Prostate gland (tissue), 2 donors: ENCODE data around the gene HRH4. TPM values are rescaled to one million over a fixed set of nuclear protein-coding genes. Genes with fewer than 3 reads are reported as not detected.

ENCODE experiments used
- DNase-seq: peaks from one replicate; pipeline ENCODE4 v3.0.0-alpha.2; 2019; ENCODE audit warnings: low spot score
- H3K27ac ChIP-seq, 2 donors: fragments of 200-600 bp; sonication (generic); 2 replicates each; pipeline ENCODE4 v1.5.1; 2017 to 2019
- H3K27me3 ChIP-seq: fragments of 200-600 bp; sonication (generic); replicated peaks from 2 replicates; pipeline ENCODE4 v1.5.1; 2019; ENCODE audit not compliant: insufficient read depth
- H3K36me3 ChIP-seq, 2 donors: fragments of 200-600 bp; sonication (generic); 1 replicate in 1 of 2; 2 replicates in 1 of 2; pipeline versions ENCODE4 v1.5.1 to v1.8.1; 2017 to 2019
- H3K4me1 ChIP-seq: fragments of 200-600 bp; sonication (generic); replicated peaks from 2 replicates; pipeline ENCODE4 v1.5.1; 2019
- H3K4me3 ChIP-seq, 2 donors: fragments of 200-600 bp; sonication (generic); 2 replicates each; pipeline ENCODE4 v1.5.1; 2017 to 2019
- H3K9me3 ChIP-seq: fragments of 200-600 bp; sonication (generic); 2 replicates; pipeline ENCODE4 v1.5.1; 2017
- CTCF ChIP-seq, 4 experiments: fragments of 200-600 bp in 2 of 4; fragments of 450-650 bp in 2 of 4; sonication (generic) in 2 of 4; IDR thresholded peaks; 1 replicate in 3 of 4; 2 replicates in 1 of 4; pipeline ENCODE4 v1.5.1; 2016 to 2019; ENCODE audit warnings: antibody characterized with exemption in 4 of 4, mild to moderate bottlenecking in 2 of 4, moderate library complexity in 2 of 4
- POLR2A ChIP-seq: fragments of 450-650 bp; IDR thresholded peaks from one replicate; pipeline ENCODE4 v1.6.1; 2016; ENCODE audit warnings: antibody characterized with exemption, mild to moderate bottlenecking
- POLR2AphosphoS5 ChIP-seq: sonication (generic); formaldehyde crosslinking; IDR thresholded peaks from one replicate; pipeline ENCODE4 v1.6.1; 2017; ENCODE audit warnings: antibody characterized with exemption
- WGBS: methylation state at CpG from one replicate; pipeline ENCODE4 v1.1.5; 2018; 5-methylcytosine and 5-hydroxymethylcytosine counted together
- intact Hi-C: fragments of 100-400 bp; cut with DNase I; formaldehyde crosslinking; loops from one replicate; pipeline ENCODE4 v1.14.2; 2022
- total RNA-seq, 2 donors: library from RNA; depleted of rRNA; stranded (reverse); fragments of >200 nt; gene quantifications; one replicate each; pipeline ENCODE4 v1.1.0, GENCODE V29; 2016

Gene HRH4
- total RNA-seq, 2 donors from 2014 or later, result not detected

GRCh38 chr18:24421831-24422230, 38.6 kb upstream of the HRH4 start:
- no peaks in the 10 kb centered on the region for H3K27me3 ChIP-seq
- H3K36me3 ChIP-seq, result no peaks in the 10 kb centered on the region
- H3K27ac ChIP-seq, result peak overlapping the region; percentile 37 to 65
- no peak for TF ChIP-seq POLR2A
- no peak for TF ChIP-seq CTCF (IDR thresholded peaks at IDR 0.05)
- TF ChIP-seq POLR2AphosphoS5, result no peak
- H3K4me1 ChIP-seq, result peaks cover 3% of the 10 kb centered on the region
- 58% methylated on average over 1 of the region's 1 CpG for WGBS
- no peak overlapping the region for H3K4me3 ChIP-seq
- no peaks in the 10 kb centered on the region for H3K9me3 ChIP-seq
- DNase-seq, result no peak
- intact Hi-C loops, result no loop called here

DNA sequence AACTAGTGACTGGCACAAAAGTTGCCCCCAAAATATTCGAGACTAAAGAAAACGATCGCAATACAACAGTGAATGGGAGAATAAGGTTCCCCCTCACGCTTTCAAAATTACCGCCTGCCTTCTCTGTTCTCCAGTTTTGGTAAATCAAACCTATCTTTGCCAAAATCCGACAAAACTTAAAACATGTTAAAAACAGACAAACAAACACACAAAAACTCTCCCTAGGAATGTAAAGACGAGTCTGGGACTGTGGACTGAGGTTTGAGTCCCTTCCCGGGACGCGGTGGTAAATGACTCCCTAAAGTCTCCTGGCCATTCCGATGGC, 34.4 kb upstream of the HRH4 start:
- no peaks in the 10 kb centered on the region for H3K27me3 ChIP-seq
- peak overlapping the region; percentile 68 to 80 for H3K27ac ChIP-seq
- intact Hi-C loops, result no loop called here
- H3K36me3 ChIP-seq, result no peaks in the 10 kb centered on the region
- no peak for DNase-seq
- TF ChIP-seq CTCF (IDR thresholded peaks at IDR 0.05) (no peak), POLR2A (no peak), POLR2AphosphoS5 (no peak)
- H3K9me3 ChIP-seq, result no peaks in the 10 kb centered on the region
- WGBS, result 34% methylated on average over 11 of the region's 11 CpGs
- peak overlapping the region; percentile 71 to 81 for H3K4me3 ChIP-seq
- peaks cover 3% of the 10 kb centered on the region for H3K4me1 ChIP-seq

GRCh38 chr18:24426398-24427294, 33.8 kb upstream of the HRH4 start, which contains the start of gene IMPACT:
IMPACT (plus strand) TSS chr18:24426670; CDS start chr18:24426757, 87 bp downstream.
- DNase-seq, result peak; percentile 58
- intact Hi-C loops, result no loop called here
- H3K27me3 ChIP-seq, result no peaks in the 10 kb centered on the region

GRCh38 chr18:24427484-24427883, 33.0 kb upstream of the HRH4 start:
- no peak for TF ChIP-seq CTCF (IDR thresholded peaks at IDR 0.05)
- TF ChIP-seq POLR2AphosphoS5, result no peak
- H3K27ac ChIP-seq, result no peak overlapping the region
- H3K4me3 ChIP-seq, result peak overlapping the region in 1 of 2 donors; percentile 71
- WGBS, result 50% methylated on average over 3 of the region's 3 CpGs
- no peaks in the 10 kb centered on the region for H3K27me3 ChIP-seq
- intact Hi-C loops, result no loop called here
- no peaks in the 10 kb centered on the region for H3K4me1 ChIP-seq
- no peak for DNase-seq
- H3K9me3 ChIP-seq, result no peaks in the 10 kb centered on the region
- H3K36me3 ChIP-seq, result no peaks in the 10 kb centered on the region

More at GRCh38 chr18:24426398-24427294, 33.8 kb upstream of the HRH4 start, which contains the start of gene IMPACT:
- no peaks in the 10 kb centered on the region for H3K36me3 ChIP-seq
- TF ChIP-seq POLR2A, result peak; percentile 42
- TF ChIP-seq CTCF (IDR thresholded peaks at IDR 0.05), result peak in 1 of 4 experiments; percentile 11
- no peak for TF ChIP-seq POLR2AphosphoS5
- peaks cover 3% of the 10 kb centered on the region for H3K4me1 ChIP-seq
- 1% methylated on average over 74 of the region's 82 CpGs for WGBS
- peak within 1 kb of the TSS; percentile 71 to 81 for H3K4me3 ChIP-seq
- no peaks in the 10 kb centered on the region for H3K9me3 ChIP-seq
- H3K27ac ChIP-seq, result peak within 1 kb of the TSS; percentile 68 to 80

DNA sequence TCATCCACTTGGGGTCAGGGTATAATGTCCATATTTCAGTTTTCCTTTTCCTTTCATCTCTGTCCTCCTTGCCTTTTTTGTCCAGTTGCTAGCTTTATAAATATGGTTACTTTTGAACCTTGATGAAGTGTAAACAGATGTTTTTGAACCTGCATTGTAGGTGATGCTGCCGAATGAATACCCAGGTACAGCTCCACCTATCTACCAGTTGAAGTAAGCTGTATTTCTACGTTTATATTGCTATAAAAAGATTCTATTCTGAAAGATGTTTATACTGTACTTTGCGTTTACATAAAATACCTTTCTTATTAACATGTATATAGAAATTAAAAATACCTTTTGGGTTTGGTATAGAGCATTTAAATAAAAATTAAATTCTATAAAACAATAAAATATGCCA, 31.7 kb upstream of the HRH4 start:
- H3K36me3 ChIP-seq, result no peaks in the 10 kb centered on the region
- no peaks in the 10 kb centered on the region for H3K4me1 ChIP-seq
- TF ChIP-seq POLR2A, result no peak
- intact Hi-C loops, result no loop called here
- no peak overlapping the region for H3K27ac ChIP-seq
- WGBS, result 79% methylated on average over 3 of the region's 3 CpGs
- DNase-seq, result no peak
- no peak overlapping the region for H3K4me3 ChIP-seq
- no peaks in the 10 kb centered on the region for H3K9me3 ChIP-seq
- no peaks in the 10 kb centered on the region for H3K27me3 ChIP-seq
